HepG2 (cell line): ENCODE measurements around the gene MPP1. TPM values are rescaled to one million over a fixed set of nuclear protein-coding genes. Genes with fewer than 3 reads are reported as not detected.

Experiments
- ATAC-seq: fragments of 200-7000 bp; cut with Tn5 transposase; 3 replicates; pipeline ENCODE4 v1.9.1; 2020; ENCODE audit warnings: mild to moderate bottlenecking, moderate library complexity
- BruUV-seq: library from RNA; stranded (reverse); fragments of 400-500 nt; replicated peaks from 2 replicates; lab custom pipeline; 2021; lab: Mats Ljungman, UMichigan
- CTCF ChIA-PET: fragments of 300-600 bp; formaldehyde crosslinking; extraction: SDS; loops from one replicate; lab custom pipeline; 2021; ENCODE audit warnings: low total read pairs, inconsistent platforms, low intra/inter-chr PET ratio; lab: Yijun Ruan, JAX
- POLR2A ChIA-PET: fragments of 350-600 bp; sonication (Branson Sonifier 250); formaldehyde crosslinking; loops from one replicate; lab custom pipeline; 2020; ENCODE audit warnings: antibody characterized with exemption, inconsistent platforms; lab: Yijun Ruan, JAX
- DNase-seq: peaks from one replicate; pipeline ENCODE4 v3.0.0-alpha.2; 2015; ENCODE audit warnings: low spot score
- FAIRE-seq: peaks from 3 replicates; lab custom pipeline; 2011; peaks lifted over from hg19 to GRCh38; lab: Jason Lieb, UNC
- H2AFZ ChIP-seq: one replicate; pipeline ENCODE4 v1.6.1; 2011; ENCODE audit warnings: low read length, inconsistent platforms
- H3K27ac ChIP-seq: fragments of 300-600 bp; 3 replicates; pipeline ENCODE4 v1.8.0; 2011; ENCODE audit warnings: mixed run types, mild to moderate bottlenecking, mixed read lengths, low read length, inconsistent platforms; ENCODE audit not compliant: insufficient read depth; ENCODE audit errors: extremely low read length
- H3K27me3 ChIP-seq, 2 experiments: fragments of 200-600 bp in 1 of 2; 2 replicates in 1 of 2; 3 replicates in 1 of 2; pipeline versions ENCODE4 v1.6.0 to v1.8.0; 2011; ENCODE audit warnings: low read length in 2 of 2, mild to moderate bottlenecking in 2 of 2, moderate library complexity in 2 of 2, inconsistent platforms in 1 of 2; ENCODE audit not compliant: insufficient read depth in 2 of 2, control insufficient read depth in 1 of 2
- H3K36me3 ChIP-seq, 2 experiments: fragments of 200-600 bp in 1 of 2; replicated peaks in 1 of 2; 2 replicates in 1 of 2; 3 replicates in 1 of 2; pipeline versions ENCODE4 v1.5.1 to v1.8.0; 2011; ENCODE audit warnings: low read length in 2 of 2, inconsistent platforms in 1 of 2; ENCODE audit not compliant: insufficient read depth in 2 of 2, control insufficient read depth in 1 of 2
- H3K4me1 ChIP-seq: 2 replicates; pipeline ENCODE4 v1.5.1; 2012; ENCODE audit warnings: low read length, inconsistent platforms; ENCODE audit not compliant: insufficient read depth
- H3K4me2 ChIP-seq: 2 replicates; pipeline ENCODE4 v1.6.0; 2011; ENCODE audit warnings: low read depth, low read length, inconsistent platforms
- H3K4me3 ChIP-seq, 3 experiments: fragments of 200-600 bp in 1 of 3; sonication (generic), shearing (Covaris generic) in 1 of 3; replicated peaks in 1 of 3; 2 replicates each; pipeline ENCODE4 v1.5.1; 2011 to 2016; ENCODE audit warnings: low read length in 3 of 3, inconsistent platforms in 2 of 3, low read depth in 2 of 3, mild to moderate bottlenecking in 2 of 3, control low read depth in 1 of 3, mixed read lengths in 1 of 3; ENCODE audit not compliant: insufficient read depth in 1 of 3
- H3K79me2 ChIP-seq: one replicate; pipeline ENCODE4 v1.6.1; 2011; ENCODE audit warnings: low read length, inconsistent platforms; ENCODE audit not compliant: insufficient read depth
- H3K9ac ChIP-seq: 2 replicates; pipeline ENCODE4 v1.6.0; 2011; ENCODE audit warnings: mild to moderate bottlenecking, low read depth, low read length, inconsistent platforms; ENCODE audit not compliant: insufficient read depth
- H3K9me3 ChIP-seq: 2 replicates; pipeline ENCODE4 v1.5.1; 2012; ENCODE audit warnings: mild to moderate bottlenecking, low read length
- H4K20me1 ChIP-seq: 2 replicates; pipeline ENCODE4 v1.6.0; 2011; ENCODE audit warnings: inconsistent platforms, mild to moderate bottlenecking, low read length, moderate library complexity; ENCODE audit not compliant: insufficient read depth
- ARNTL ChIP-seq: sonication (generic); formaldehyde crosslinking; IDR thresholded peaks from 2 replicates; pipeline ENCODE4 v1.4.0; 2020; ENCODE audit warnings: mild to moderate bottlenecking, missing genetic modification reagents
- DMAP1 ChIP-seq: IDR thresholded peaks from 2 replicates; pipeline ENCODE4 v1.6.1; 2016
- EP300 ChIP-seq, 3 experiments: sonication (generic) in 1 of 3; formaldehyde crosslinking in 1 of 3; IDR thresholded peaks; 2 replicates each; pipeline versions ENCODE4 v1.5.1 to v1.6.1; 2011 to 2020; ENCODE audit warnings: low read depth in 2 of 3, low read length in 2 of 3, borderline replicate concordance in 1 of 3, improper control_type of control experiment in 1 of 3, mild to moderate bottlenecking in 1 of 3, missing genetic modification reagents in 1 of 3, moderate library complexity in 1 of 3
- NPAS2 ChIP-seq: sonication (generic); formaldehyde crosslinking; IDR thresholded peaks from 2 replicates; pipeline ENCODE4 v1.8.0; 2022; ENCODE audit warnings: mild to moderate bottlenecking, missing genetic modification reagents, borderline replicate concordance
- RAD21 ChIP-seq: fragments of 450-650 bp; formaldehyde crosslinking; IDR thresholded peaks from 2 replicates; pipeline ENCODE4 v1.5.0; 2020; ENCODE audit warnings: mild to moderate bottlenecking
- RFX3 ChIP-seq: IDR thresholded peaks from 2 replicates; pipeline ENCODE4 v1.6.1; 2016; ENCODE audit warnings: missing biosample characterization, missing genetic modification reagents
- SNAI1 ChIP-seq: sonication (generic); formaldehyde crosslinking; IDR thresholded peaks from 2 replicates; pipeline ENCODE4 v1.5.0; 2020; ENCODE audit warnings: mild to moderate bottlenecking, missing genetic modification reagents, borderline replicate concordance
- TOPORS ChIP-seq: sonication (generic); formaldehyde crosslinking; IDR thresholded peaks from 2 replicates; pipeline ENCODE4 v1.8.0; 2023; ENCODE audit warnings: mild to moderate bottlenecking, missing genetic modification reagents
- ZNF34 ChIP-seq: sonication (generic); formaldehyde crosslinking; IDR thresholded peaks from 2 replicates; pipeline ENCODE4 v1.4.0; 2020; ENCODE audit warnings: mild to moderate bottlenecking, missing genetic modification reagents, borderline replicate concordance
- ZNF383 ChIP-seq: sonication (generic); formaldehyde crosslinking; IDR thresholded peaks from 2 replicates; pipeline ENCODE4 v1.4.0; 2020; ENCODE audit warnings: missing genetic modification reagents, mild to moderate bottlenecking, borderline replicate concordance
- ZNF589 ChIP-seq: sonication (generic); formaldehyde crosslinking; conservative IDR thresholded peaks from 2 replicates; pipeline ENCODE4 v1.8.0; 2022; ENCODE audit warnings: mild to moderate bottlenecking, moderate library complexity, missing genetic modification reagents
- ZNF775 ChIP-seq: sonication (generic); formaldehyde crosslinking; IDR thresholded peaks from 2 replicates; pipeline ENCODE4 v1.4.0; 2020; ENCODE audit warnings: missing genetic modification reagents, mild to moderate bottlenecking, moderate library complexity, borderline replicate concordance
- ZNF782 ChIP-seq: sonication (generic); formaldehyde crosslinking; IDR thresholded peaks from 2 replicates; pipeline ENCODE4 v1.4.0; 2020; ENCODE audit warnings: missing genetic modification reagents, mild to moderate bottlenecking, borderline replicate concordance
- WGBS: methylation state at CpG from one replicate; pipeline ENCODE4 v1.1.6; 2017; ENCODE audit warnings: low lambda C conversion rate; 5-methylcytosine and 5-hydroxymethylcytosine counted together
- in situ Hi-C: cut with HindIII; loops from 2 replicates; pipeline ENCODE4 v1.10.0; 2017; ENCODE audit warnings: low pct_unique_long_range_greater_than_20kb; ENCODE audit not compliant: extremely low pct_ligation_motif_present
- intact Hi-C: fragments of 100-400 bp; cut with micrococcal nuclease; formaldehyde crosslinking; loops from one replicate; pipeline ENCODE4 v1.10.0; 2022; ENCODE audit not compliant: unreplicated experiment
- polyA plus RNA-seq, 8 experiments: library from polyadenylated mRNA; depleted of rRNA in 3 of 8; stranded (reverse) in 7 of 8; unstranded in 1 of 8; fragments of >200 nt; fragmentation: Illumina TruSeq in 4 of 8; extraction: Trizol in 4 of 8; gene quantifications; 2 replicates each; pipeline versions ENCODE4 v1.2.1 to v1.2.3, GENCODE V29; 2011 to 2016; ENCODE audit warnings: low read depth in 4 of 8, missing spikeins in 1 of 8, mixed read lengths in 1 of 8; ENCODE audit not compliant: insufficient read depth in 1 of 8
- total RNA-seq, 5 experiments: library from RNA; depleted of rRNA; stranded (reverse); fragments of >200 nt; fragmentation: Illumina TruSeq; extraction: Trizol; gene quantifications; 2 replicates each; pipeline ENCODE4 v1.2.3, GENCODE V29; 2016; ENCODE audit warnings: low read depth in 1 of 5
- TF ChIP-seq, protein P1 (sequence below): sonication (generic); formaldehyde crosslinking; IDR thresholded peaks from 2 replicates; pipeline ENCODE4 v1.5.0; 2020; ENCODE audit warnings: mild to moderate bottlenecking, missing genetic modification reagents
- TF ChIP-seq, protein P2 (sequence below): sonication (generic); formaldehyde crosslinking; IDR thresholded peaks from 2 replicates; pipeline ENCODE4 v1.4.0; 2020; ENCODE audit warnings: missing genetic modification reagents, mild to moderate bottlenecking, borderline replicate concordance
- TF ChIP-seq, protein P3 (sequence below): sonication (generic); formaldehyde crosslinking; IDR thresholded peaks from 2 replicates; pipeline ENCODE4 v1.4.0; 2020; ENCODE audit warnings: missing genetic modification reagents

The MPP1 gene
- total and polyA plus RNA-seq, 2 of the 13 experiments (the other 11 are each of a cell fraction or from before 2014, with no cell fraction given): 7.8 to 8.1 TPM

DNA sequence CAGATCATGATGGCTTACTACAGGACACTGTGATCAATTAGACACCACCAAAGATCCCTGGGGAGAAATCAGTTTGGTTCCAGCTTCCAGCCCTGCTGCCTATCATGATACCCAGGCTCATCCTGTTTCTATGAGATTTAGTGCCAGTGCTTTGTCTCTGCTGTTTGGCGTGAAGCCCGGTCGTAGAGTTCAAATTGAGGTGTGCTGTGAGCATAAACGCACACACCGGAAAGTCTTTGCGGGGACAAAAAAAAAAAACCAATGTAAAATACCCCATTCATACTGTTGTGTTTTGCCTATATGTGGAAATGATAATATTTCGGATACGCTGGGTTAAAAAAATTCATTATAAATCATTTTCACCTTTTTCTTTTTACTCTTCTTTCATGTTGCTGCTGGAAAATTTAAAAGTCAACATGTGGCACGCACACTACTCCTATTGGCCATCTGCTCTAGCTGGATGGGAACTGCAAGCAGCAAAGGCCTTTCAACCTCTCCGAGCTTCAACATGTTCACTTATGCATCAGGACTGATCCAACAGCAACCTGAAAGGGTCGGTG is 43.2 kb downstream of the MPP1 start:
- DNase-seq (no peak), ATAC-seq (no peak), FAIRE-seq (peak; percentile 85)
- no peaks in the 10 kb centered on the region; a peak in 1 of 5 replicates for H3K27me3 ChIP-seq
- H3K36me3 ChIP-seq: peaks cover 7 to 20% of the 10 kb centered on the region in 2 experiments; a peak in 4 of 5 replicates
- ChIA-PET POLR2A (interaction anchor here (1.0 to 2.0 kb wide), 5 partner anchors 16 to 226 kb away, joined by 3 to 23 read pairs (median 3); partner anchors contain the start of genes IKBKG and MPP1), CTCF (no interaction called here)
- peaks cover 27% of the 10 kb centered on the region for H3K4me1 ChIP-seq
- no peaks in the 10 kb centered on the region for H4K20me1 ChIP-seq
- peak overlapping the region; percentile 44 for H3K9ac ChIP-seq
- peak overlapping the region; percentile 1 to 59 (median 45); a peak in 5 of 6 replicates for H3K4me3 ChIP-seq
- H3K79me2 ChIP-seq: peaks cover 32% of the 10 kb centered on the region
- in situ Hi-C loops (no loop called here), intact Hi-C loops (loop anchor here (1.0 kb wide), 1 partner anchor 37 kb away; no protein-coding TSS in a partner anchor)
- TSS peak; percentile 78 for BruUV-seq
- H3K27ac ChIP-seq: peak overlapping the region; percentile 65
- H2AFZ ChIP-seq: peak overlapping the region; percentile 46
- H3K4me2 ChIP-seq: peak overlapping the region; percentile 84
- no peaks in the 10 kb centered on the region for H3K9me3 ChIP-seq
- WGBS: 0% methylated on average over 11 of the region's 11 CpGs
- TF ChIP-seq ZNF383 (CRISPR knock-in tag): no peak
- TF ChIP-seq TOPORS (CRISPR knock-in tag): no peak
- TF ChIP-seq SNAI1: no peak
- TF ChIP-seq DMAP1: no peak
- TF ChIP-seq ARNTL (CRISPR knock-in tag): no peak
- TF ChIP-seq EP300 (IDR thresholded peaks at IDR 0.05; ENCODE audit: low read depth in 2 of 2, low read length in 2 of 2): no peak
- no peak for TF ChIP-seq EP300 (CRISPR knock-in tag; IDR thresholded peaks at IDR 0.05; ENCODE audit: borderline replicate concordance)
- no peak for TF ChIP-seq RAD21
- TF ChIP-seq, protein P1, sequence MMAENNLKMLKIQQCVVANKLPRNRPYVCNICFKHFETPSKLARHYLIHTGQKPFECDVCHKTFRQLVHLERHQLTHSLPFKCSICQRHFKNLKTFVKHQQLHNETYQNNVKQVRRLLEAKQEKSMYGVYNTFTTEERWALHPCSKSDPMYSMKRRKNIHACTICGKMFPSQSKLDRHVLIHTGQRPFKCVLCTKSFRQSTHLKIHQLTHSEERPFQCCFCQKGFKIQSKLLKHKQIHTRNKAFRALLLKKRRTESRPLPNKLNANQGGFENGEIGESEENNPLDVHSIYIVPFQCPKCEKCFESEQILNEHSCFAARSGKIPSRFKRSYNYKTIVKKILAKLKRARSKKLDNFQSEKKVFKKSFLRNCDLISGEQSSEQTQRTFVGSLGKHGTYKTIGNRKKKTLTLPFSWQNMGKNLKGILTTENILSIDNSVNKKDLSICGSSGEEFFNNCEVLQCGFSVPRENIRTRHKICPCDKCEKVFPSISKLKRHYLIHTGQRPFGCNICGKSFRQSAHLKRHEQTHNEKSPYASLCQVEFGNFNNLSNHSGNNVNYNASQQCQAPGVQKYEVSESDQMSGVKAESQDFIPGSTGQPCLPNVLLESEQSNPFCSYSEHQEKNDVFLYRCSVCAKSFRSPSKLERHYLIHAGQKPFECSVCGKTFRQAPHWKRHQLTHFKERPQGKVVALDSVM (CRISPR knock-in tag): no peak
- TF ChIP-seq, protein P2, sequence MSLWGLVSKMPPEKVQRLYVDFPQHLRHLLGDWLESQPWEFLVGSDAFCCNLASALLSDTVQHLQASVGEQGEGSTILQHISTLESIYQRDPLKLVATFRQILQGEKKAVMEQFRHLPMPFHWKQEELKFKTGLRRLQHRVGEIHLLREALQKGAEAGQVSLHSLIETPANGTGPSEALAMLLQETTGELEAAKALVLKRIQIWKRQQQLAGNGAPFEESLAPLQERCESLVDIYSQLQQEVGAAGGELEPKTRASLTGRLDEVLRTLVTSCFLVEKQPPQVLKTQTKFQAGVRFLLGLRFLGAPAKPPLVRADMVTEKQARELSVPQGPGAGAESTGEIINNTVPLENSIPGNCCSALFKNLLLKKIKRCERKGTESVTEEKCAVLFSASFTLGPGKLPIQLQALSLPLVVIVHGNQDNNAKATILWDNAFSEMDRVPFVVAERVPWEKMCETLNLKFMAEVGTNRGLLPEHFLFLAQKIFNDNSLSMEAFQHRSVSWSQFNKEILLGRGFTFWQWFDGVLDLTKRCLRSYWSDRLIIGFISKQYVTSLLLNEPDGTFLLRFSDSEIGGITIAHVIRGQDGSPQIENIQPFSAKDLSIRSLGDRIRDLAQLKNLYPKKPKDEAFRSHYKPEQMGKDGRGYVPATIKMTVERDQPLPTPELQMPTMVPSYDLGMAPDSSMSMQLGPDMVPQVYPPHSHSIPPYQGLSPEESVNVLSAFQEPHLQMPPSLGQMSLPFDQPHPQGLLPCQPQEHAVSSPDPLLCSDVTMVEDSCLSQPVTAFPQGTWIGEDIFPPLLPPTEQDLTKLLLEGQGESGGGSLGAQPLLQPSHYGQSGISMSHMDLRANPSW (CRISPR knock-in tag): no peak
- TF ChIP-seq ZNF34 (CRISPR knock-in tag): no peak
- TF ChIP-seq ZNF775: no peak
- no peak for TF ChIP-seq NPAS2
- TF ChIP-seq RFX3 (CRISPR knock-in tag): no peak
- no peak for TF ChIP-seq ZNF589 (CRISPR knock-in tag)
- no peak for TF ChIP-seq ZNF782 (CRISPR knock-in tag)
- TF ChIP-seq, protein P3, sequence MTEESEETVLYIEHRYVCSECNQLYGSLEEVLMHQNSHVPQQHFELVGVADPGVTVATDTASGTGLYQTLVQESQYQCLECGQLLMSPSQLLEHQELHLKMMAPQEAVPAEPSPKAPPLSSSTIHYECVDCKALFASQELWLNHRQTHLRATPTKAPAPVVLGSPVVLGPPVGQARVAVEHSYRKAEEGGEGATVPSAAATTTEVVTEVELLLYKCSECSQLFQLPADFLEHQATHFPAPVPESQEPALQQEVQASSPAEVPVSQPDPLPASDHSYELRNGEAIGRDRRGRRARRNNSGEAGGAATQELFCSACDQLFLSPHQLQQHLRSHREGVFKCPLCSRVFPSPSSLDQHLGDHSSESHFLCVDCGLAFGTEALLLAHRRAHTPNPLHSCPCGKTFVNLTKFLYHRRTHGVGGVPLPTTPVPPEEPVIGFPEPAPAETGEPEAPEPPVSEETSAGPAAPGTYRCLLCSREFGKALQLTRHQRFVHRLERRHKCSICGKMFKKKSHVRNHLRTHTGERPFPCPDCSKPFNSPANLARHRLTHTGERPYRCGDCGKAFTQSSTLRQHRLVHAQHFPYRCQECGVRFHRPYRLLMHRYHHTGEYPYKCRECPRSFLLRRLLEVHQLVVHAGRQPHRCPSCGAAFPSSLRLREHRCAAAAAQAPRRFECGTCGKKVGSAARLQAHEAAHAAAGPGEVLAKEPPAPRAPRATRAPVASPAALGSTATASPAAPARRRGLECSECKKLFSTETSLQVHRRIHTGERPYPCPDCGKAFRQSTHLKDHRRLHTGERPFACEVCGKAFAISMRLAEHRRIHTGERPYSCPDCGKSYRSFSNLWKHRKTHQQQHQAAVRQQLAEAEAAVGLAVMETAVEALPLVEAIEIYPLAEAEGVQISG: no peak
